AG04450 (cell line): Measurements from ENCODE around the gene POC1B. TPM values are rescaled to one million over a fixed set of nuclear protein-coding genes. Genes with fewer than 3 reads are reported as not detected.

ENCODE experiments used
- CTCF ChIA-PET: fragments of 300-600, 350-600 bp; formaldehyde crosslinking; extraction: SDS; loops from one replicate; lab custom pipeline; 2022; ENCODE audit warnings: antibody characterized with exemption, inconsistent platforms; lab: Charles Lee
- POLR2A ChIA-PET: fragments of 350-600 bp; formaldehyde crosslinking; extraction: SDS; loops from one replicate; lab custom pipeline; 2021; ENCODE audit warnings: antibody characterized with exemption, inconsistent platforms; lab: Yijun Ruan, JAX
- DNase-seq: peaks from one replicate; pipeline ENCODE4 v3.0.0-alpha.2; 2011; ENCODE audit warnings: low read depth, low spot score
- H3K27ac ChIP-seq: one replicate; pipeline ENCODE4 v1.5.1; 2012; ENCODE audit warnings: low read depth, low read length, control low read depth
- H3K27me3 ChIP-seq: one replicate; pipeline ENCODE4 v1.6.0; 2012; ENCODE audit warnings: low read length; ENCODE audit not compliant: control insufficient read depth, insufficient read depth
- H3K4me3 ChIP-seq: 2 replicates; pipeline ENCODE4 v1.5.1; 2011; ENCODE audit warnings: mild to moderate bottlenecking, low read depth, low read length, control low read depth
- H3K9me3 ChIP-seq: 2 replicates; pipeline ENCODE4 v1.5.1; 2012; ENCODE audit warnings: low read length; ENCODE audit not compliant: control insufficient read depth, insufficient read depth
- polyA plus RNA-seq: library from polyadenylated mRNA; depleted of rRNA; stranded (reverse); fragments of >200 nt; gene quantifications from 2 replicates; pipeline ENCODE4 v1.2.3, GENCODE V29; 2011
- TF ChIP-seq, protein P1 (sequence below): IDR thresholded peaks from 2 replicates; pipeline ENCODE4 v1.5.1; 2011; ENCODE audit warnings: low read depth, low read length, control low read depth, inconsistent platforms

The POC1B gene
- polyA plus RNA-seq, 1 experiment = 11.9 TPM

DNA sequence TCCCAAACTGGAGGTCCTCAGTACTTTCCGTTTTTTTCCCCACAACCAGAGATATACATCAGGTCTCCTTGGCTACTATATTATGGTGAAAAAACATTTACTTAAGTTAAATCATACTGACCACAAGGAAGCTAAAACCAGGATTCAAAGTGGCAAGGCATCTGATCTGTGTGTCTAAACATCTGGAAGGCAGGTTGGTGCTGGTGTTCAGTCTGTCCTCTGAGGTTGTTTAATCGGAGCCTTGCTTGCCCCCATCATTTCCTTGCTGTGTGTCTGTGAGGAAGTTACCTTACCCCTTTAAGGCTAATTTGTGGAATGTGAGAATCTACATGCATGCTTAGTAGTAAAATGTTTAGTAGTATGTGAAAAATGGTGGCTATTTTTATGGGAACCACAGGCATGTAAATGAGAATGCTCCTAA, 76.9 kb downstream of the POC1B start:
- Histone ChIP-seq H3K27me3 (no peaks in the 10 kb centered on the region), H3K4me3 (no peak overlapping the region), H3K27ac (no peak overlapping the region), H3K9me3 (no peaks in the 10 kb centered on the region)
- no peak for DNase-seq
- POLR2A ChIA-PET = no interaction called here
- CTCF ChIA-PET = no interaction called here
- TF ChIP-seq, protein P1, sequence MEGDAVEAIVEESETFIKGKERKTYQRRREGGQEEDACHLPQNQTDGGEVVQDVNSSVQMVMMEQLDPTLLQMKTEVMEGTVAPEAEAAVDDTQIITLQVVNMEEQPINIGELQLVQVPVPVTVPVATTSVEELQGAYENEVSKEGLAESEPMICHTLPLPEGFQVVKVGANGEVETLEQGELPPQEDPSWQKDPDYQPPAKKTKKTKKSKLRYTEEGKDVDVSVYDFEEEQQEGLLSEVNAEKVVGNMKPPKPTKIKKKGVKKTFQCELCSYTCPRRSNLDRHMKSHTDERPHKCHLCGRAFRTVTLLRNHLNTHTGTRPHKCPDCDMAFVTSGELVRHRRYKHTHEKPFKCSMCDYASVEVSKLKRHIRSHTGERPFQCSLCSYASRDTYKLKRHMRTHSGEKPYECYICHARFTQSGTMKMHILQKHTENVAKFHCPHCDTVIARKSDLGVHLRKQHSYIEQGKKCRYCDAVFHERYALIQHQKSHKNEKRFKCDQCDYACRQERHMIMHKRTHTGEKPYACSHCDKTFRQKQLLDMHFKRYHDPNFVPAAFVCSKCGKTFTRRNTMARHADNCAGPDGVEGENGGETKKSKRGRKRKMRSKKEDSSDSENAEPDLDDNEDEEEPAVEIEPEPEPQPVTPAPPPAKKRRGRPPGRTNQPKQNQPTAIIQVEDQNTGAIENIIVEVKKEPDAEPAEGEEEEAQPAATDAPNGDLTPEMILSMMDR = no peak

DNA sequence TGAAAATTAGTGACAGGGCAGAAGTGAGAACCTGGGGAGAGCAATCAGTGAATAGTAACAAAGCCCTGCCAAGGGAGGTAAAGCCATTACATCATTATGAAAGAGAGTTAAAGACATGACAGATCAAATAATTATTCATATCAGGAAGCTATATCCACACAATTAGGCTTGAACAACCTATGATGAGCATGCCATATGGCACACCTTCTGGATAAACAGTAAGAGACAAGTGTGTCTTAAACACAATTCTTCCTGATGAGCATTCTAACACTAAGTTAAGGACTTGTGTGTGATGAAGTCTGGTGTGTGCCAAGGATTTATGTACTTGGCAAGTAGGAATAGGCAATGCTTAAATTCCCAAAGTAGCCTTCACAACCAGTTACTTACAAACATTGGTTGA, 77.3 kb downstream of the POC1B start:
- POLR2A ChIA-PET = no interaction called here
- H3K4me3 ChIP-seq = no peak overlapping the region
- no peaks in the 10 kb centered on the region for H3K9me3 ChIP-seq
- DNase-seq = no peak
- H3K27me3 ChIP-seq = no peaks in the 10 kb centered on the region
- CTCF ChIA-PET = no interaction called here
- H3K27ac ChIP-seq = no peak overlapping the region
- TF ChIP-seq, protein P1 = no peak

DNA sequence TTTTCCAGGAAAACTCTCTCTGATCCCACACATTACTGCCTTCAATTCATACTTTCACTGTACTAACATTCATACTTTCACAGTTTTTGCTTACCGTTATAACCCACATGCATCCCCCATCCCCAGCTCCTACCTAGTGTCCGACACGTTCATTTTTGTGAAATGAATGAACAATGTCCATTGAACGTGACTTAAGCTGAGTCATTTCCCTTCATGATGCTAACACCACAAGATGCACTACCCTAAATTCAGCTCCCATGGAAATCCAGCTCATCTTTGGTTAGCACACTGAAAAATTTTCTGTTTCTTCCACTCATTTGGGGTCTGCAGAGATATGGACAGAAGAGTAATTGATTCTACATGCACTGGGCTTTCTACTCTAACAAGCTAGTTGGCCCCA, 85.9 kb downstream of the POC1B start:
- no peaks in the 10 kb centered on the region for H3K27me3 ChIP-seq
- no peak for DNase-seq
- no peak overlapping the region for H3K4me3 ChIP-seq
- H3K9me3 ChIP-seq = peaks cover 3% of the 10 kb centered on the region; the same call in 1 of the 2 replicates
- H3K27ac ChIP-seq = no peak overlapping the region
- POLR2A ChIA-PET = no interaction called here
- TF ChIP-seq, protein P1 = no peak
- CTCF ChIA-PET = interaction anchor here (1.6 kb wide), 1 partner anchor 11 kb away, joined by 4 read pairs; no protein-coding TSS in a partner anchor

DNA sequence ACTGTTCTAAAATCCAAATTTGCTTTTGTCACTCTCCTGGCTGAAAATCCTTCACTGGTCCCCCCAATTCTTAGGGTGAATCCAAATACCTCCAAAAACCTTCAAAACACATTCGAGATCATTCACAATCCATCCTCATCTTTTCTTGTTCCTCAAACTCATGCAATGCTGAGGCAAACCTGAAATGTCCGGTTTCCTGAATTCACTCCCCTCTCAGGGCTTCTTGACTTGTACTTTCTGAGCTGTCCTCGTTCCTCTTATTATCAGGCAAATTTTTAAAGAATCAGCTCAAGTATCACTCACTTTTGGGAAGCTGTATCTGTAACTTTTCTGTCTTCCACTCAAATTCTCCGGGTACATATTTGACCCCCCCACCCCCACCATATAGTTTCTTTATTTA, 88.6 kb downstream of the POC1B start:
- POLR2A ChIA-PET = no interaction called here
- TF ChIP-seq, protein P1 = no peak
- peaks cover 3% of the 10 kb centered on the region; the same call in 1 of the 2 replicates for H3K9me3 ChIP-seq
- no peak overlapping the region for H3K4me3 ChIP-seq
- DNase-seq = no peak
- H3K27me3 ChIP-seq = no peaks in the 10 kb centered on the region
- H3K27ac ChIP-seq = no peak overlapping the region
- CTCF ChIA-PET = interaction anchor here (0.7 to 2.1 kb wide), 2 partner anchors 24 to 418 kb away, joined by 4 to 7 read pairs; no protein-coding TSS in a partner anchor

DNA sequence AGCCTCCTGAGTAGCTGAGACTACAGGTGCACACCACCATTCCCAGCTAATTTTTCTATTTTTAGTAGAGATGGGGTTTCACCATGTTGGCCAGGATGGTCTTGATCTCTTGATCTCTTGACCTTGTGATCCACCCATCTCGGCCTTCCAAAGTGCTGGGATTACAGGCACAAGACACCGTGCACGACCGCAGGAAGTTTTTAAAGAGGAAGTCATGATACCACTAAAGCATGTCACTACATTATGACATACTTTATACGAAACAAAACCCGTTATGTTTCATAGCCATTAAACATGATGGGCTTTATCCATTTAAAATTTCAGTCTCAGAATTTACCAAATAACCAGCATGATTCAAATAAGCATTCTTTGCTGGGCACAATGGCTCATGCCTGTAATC, 89.8 kb downstream of the POC1B start:
- POLR2A ChIA-PET = no interaction called here
- DNase-seq = no peak
- CTCF ChIA-PET = interaction anchor here (0.7 kb wide), 1 partner anchor 145 kb away, joined by 4 read pairs; no protein-coding TSS in a partner anchor
- H3K27ac ChIP-seq = no peak overlapping the region
- H3K4me3 ChIP-seq = no peak overlapping the region
- H3K27me3 ChIP-seq = no peaks in the 10 kb centered on the region
- peaks cover 3% of the 10 kb centered on the region; the same call in 1 of the 2 replicates for H3K9me3 ChIP-seq
- TF ChIP-seq, protein P1 = no peak
